ENCODE results near the gene NR2F1. TPM values are rescaled to one million over a fixed set of nuclear protein-coding genes. Genes with fewer than 3 reads are reported as not detected.

NR2F1 gene
- total RNA-seq, 1 donor from 2014 or later, result 1.3 TPM

DNA sequence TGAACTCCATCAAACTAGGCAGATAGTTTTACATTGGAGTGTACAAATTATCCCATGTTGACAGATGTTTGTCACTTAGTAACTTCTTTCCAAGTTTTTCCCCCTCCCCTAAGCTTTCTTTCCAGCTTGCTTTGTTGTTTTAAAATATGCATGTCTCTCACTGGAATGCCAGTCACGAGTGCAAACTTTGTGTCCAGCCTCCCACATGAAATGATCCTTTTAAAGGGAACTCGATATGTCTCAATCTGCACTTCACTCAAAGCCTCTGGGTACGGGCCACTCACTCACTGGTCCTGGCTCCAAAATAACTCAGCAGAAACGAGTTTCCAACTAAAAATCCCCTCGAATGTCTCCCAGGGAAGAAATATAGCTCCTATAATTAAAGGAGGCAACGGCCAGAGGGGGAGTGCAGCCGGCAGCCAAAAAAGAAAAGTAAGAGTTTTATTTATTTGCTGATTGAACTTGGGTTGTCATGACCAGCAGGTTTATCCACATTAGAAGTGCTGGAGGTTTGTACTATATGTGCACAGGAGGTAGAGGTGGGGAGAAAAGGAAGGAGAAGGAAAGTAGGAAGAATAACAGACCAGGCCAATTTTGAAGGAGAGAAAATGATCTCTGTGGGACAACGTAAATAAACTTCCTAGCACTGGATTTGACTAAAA lies 17.5 kb downstream of the NR2F1 start:
- no peak for ATAC-seq
- intact Hi-C loops (cut with DNase I), result no loop called here
- DNase-seq (ENCODE audit: missing footprints), result no peak

- ATAC-seq (no peak), DNase-seq (ENCODE audit: missing footprints) (no peak)
- intact Hi-C loops (cut with DNase I), result no loop called here
These were observed 18.2 kb downstream of the NR2F1 start for GRCh38 chr5:93601071-93601801.

DNA sequence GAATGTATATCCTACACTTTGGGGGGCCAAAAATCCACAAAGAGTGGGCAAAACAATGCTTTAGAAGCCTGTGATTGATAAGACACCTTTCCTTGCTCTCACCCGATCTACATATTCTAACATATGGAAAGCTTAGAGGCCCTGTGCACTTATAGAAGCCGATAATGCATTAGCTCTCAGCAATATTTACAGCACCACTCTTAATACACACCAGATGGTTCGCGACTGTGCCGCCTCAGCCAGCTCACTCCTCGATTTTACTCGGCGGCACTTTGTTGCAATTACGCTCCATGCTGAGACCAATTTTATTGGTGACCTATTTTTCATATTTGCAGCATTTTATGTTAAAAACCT lies 18.8 kb downstream of the NR2F1 start:
- ATAC-seq (no peak), DNase-seq (ENCODE audit: missing footprints) (no peak)
- intact Hi-C loops (cut with DNase I), result no loop called here

GRCh38 chr5:93602241-93603077 lies 19.4 kb downstream of the NR2F1 start:
- ATAC-seq (no peak), DNase-seq (ENCODE audit: missing footprints) (no peak)
- intact Hi-C loops (cut with DNase I), result no loop called here

DNA sequence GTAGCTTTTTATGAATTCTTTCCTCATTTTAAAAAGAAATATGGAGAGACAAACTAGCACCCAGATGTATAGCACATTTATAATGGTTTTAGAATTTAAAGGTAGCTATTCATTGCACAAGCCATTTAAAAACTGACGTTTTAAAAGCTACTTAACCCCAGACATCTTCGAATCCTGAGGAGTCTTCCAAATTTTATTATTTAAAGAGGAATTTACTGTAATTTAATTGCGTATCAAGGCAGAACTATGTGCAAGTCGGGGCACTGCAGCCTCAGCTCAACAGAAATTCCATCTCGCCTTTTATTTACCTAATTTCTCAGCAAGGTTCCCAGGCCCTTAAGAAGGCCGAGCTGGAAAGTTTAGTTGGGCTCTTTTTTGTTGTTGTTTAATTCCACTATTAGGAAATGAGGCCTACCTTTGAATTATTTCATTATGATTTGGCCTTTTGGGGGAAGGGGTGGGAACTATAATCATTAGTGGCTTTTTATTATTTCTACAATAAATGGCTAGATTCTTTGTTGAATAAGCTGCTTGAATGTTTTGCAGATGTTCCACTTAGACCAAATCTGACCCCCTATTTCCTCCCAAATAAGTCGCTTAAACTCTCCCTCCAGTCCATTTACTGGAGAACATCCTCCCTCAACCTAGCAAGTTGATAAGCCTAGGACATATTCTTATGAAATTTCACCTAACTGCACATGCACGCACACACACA lies 20.2 kb downstream of the NR2F1 start:
- intact Hi-C loops (cut with DNase I), result no loop called here
- no peak for ATAC-seq
- DNase-seq (ENCODE audit: missing footprints), result no peak

DNA sequence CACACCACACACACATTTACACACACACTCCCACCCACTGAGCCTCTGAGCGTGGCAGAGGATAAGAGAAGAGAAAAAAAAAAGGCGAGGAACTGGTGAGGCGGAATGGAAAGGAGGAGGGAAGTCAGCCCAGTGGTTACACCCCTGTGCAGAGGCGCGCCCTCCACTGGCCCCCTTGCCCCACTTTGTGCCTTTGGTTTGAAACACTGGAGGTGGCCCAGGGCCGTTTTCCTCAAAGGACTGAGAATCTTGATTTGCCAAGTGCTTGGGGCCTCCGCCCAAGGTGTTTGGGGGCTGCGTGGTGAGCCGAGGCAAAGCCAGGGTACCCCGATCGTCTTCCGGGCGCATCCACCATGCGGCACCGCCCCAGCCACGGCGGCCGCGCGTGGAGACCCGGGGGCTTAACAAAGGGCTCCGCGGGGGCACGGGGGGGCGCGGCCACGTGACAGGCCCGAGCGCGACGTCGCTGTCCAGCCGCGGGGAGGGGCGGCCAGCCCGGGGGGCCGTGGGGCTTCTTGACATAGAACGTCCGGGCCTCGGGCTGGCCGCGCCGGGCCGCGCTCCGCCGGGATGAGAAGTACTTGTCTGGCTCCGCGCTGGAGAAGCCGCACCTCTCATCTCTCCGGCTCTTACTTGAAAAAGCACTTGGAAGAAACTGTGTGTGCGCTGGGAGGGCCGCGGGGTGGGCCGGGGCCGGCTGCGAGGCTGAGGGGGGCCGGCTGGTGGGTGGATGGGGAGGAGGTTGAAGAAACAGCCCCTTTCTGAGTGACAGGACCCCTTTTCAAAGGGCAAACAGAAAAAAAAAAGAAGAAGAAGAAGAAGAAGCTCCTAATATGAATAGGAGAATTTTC lies 21.0 kb downstream of the NR2F1 start:
- no peak for ATAC-seq
- intact Hi-C loops (cut with DNase I), result no loop called here
- peak; percentile 55 for DNase-seq (ENCODE audit: missing footprints)

GRCh38 chr5:93604644-93605515 lies 21.9 kb downstream of the NR2F1 start:
- intact Hi-C loops (cut with DNase I), result no loop called here
- ATAC-seq, result no peak
- no peak for DNase-seq (ENCODE audit: missing footprints)

- no peak for DNase-seq (ENCODE audit: missing footprints)
- intact Hi-C loops (cut with DNase I), result no loop called here
- no peak for ATAC-seq
These were observed 23.3 kb downstream of the NR2F1 start for GRCh38 chr5:93606382-93606752.

DNA sequence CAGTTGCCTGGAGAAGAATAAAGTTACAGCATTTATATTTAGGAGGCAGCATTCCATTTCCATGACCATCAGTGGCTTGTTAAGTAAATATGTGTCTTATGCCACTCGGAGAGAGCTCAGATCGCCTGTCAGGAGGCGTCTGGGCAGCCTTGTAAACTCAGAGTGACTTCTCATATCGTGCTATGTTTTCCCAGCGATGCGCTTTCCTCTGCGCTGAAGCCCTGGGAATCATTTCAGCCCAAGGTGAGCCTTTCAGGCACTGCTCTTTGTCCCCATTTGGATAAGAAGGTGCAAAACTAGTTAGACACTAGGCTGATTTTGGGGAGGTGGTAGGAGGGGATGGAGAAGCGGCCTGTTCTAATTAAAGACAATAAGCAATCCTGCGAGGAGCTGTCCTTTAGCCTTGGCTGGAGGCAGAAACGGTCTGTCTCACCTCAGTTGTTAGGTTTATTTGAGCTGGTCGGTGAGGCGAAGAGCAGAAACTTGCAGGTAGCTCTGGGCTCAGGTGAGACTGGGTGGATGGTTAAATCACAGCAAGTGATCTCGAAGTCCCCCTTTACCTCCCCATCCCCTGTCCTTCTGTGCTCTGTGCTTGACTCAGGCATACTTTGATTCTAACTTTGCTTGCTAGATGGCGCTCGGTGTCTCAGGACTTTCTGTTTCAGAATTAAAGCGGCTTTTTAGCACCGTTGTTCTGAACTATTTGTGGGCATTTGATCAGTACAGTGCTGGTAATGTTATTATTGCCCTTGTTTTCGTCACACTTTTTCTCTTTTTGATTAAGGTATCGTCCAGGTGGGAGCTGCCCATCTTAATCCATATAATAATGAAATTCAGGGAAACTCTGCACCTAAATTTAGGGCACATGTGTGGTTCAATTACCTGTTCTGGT lies 24.6 kb downstream of the NR2F1 start:
- DNase-seq (ENCODE audit: missing footprints) (no peak), ATAC-seq (peak; percentile 28)
- intact Hi-C loops (cut with DNase I), result no loop called here

- no peak for DNase-seq (ENCODE audit: missing footprints)
- intact Hi-C loops (cut with DNase I), result no loop called here
- ATAC-seq, result no peak
These were observed 25.8 kb downstream of the NR2F1 start for GRCh38 chr5:93608855-93609254.

- ATAC-seq, result no peak
These were observed 26.7 kb downstream of the NR2F1 start for GRCh38 chr5:93609762-93610161.

DNA sequence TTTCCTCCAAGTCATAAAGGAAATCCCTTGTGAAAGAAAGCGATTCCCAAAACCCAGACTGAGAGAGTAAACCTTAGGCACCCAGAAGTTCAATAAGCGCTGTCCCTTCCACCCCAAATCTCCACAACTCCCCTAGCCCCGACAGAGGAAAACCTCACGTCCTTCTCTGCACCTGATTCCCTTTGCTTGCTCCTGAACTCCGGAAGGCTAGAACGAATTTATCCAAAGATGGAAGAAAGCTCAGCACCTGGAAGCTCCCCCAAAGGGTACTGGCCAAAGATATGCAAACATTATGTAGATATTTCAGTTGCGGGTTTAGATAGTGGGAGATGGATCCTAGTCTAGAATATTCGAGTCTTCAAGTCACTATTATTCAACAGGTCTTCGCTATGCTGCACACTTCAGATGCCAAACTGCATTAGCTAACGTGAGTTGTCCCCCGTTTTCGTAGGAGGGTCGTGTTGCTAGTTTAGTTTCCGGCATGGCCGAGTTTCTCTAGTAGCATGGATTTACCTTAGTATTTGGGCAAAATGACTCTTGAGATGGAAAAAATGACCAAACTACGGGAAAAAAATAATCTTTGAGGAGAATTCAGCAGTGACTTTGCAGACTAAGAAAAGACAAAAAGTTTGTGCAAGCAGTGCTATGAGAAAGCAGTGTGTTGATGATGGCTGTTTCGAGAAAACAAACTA lies 27.7 kb downstream of the NR2F1 start:
- intact Hi-C loops (cut with DNase I), result loop anchor here (10.0 kb wide), 1 partner anchor 194 kb away; no protein-coding TSS in a partner anchor
- ATAC-seq (no peak), DNase-seq (ENCODE audit: missing footprints) (no peak)

More at GRCh38 chr5:93609762-93610161, 26.7 kb downstream of the NR2F1 start:
- intact Hi-C loops (cut with DNase I), result loop anchor here (10.0 kb wide), 1 partner anchor 195 kb away; no protein-coding TSS in a partner anchor
- no peak for DNase-seq (ENCODE audit: missing footprints)

GRCh38 chr5:93611273-93611975 lies 28.4 kb downstream of the NR2F1 start:
- intact Hi-C loops (cut with DNase I), result loop anchor here (10.0 kb wide), 1 partner anchor 193 kb away; no protein-coding TSS in a partner anchor

GRCh38 chr5:93611976-93612854 lies 29.2 kb downstream of the NR2F1 start:
- intact Hi-C loops (cut with DNase I), result loop anchor here (10.0 kb wide), 1 partner anchor 193 kb away; no protein-coding TSS in a partner anchor
- peak; percentile 53 for DNase-seq (ENCODE audit: missing footprints)
- no peak for ATAC-seq

More at GRCh38 chr5:93611273-93611975, 28.4 kb downstream of the NR2F1 start:
- no peak for DNase-seq (ENCODE audit: missing footprints)
- no peak for ATAC-seq

All from Right ventricle myocardium inferior (tissue), 1 donor.